GM12878 (cell line): ENCODE results near the gene IRS2. TPM values are rescaled to one million over a fixed set of nuclear protein-coding genes. Genes with fewer than 3 reads are reported as not detected.

ENCODE experiments used
- ATAC-seq: fragments of 200-7000 bp; cut with Tn5 transposase; 3 replicates; pipeline ENCODE4 v1.9.1; 2020; ENCODE audit warnings: mild to moderate bottlenecking, moderate library complexity
- BruUV-seq: library from RNA; stranded (reverse); fragments of 400-500 nt; replicated peaks from 2 replicates; lab custom pipeline; 2021; lab: Mats Ljungman, UMichigan
- CTCF ChIA-PET: fragments of 300-600 bp; sonication (Branson Sonifier 250); formaldehyde crosslinking; extraction: SDS; loops from one replicate; lab custom pipeline; 2021; ENCODE audit warnings: inconsistent platforms; lab: Yijun Ruan, JAX
- POLR2A ChIA-PET: fragments of 350-600 bp; formaldehyde crosslinking; extraction: SDS; loops from one replicate; lab custom pipeline; 2021; ENCODE audit warnings: inconsistent platforms; lab: Charles Lee
- RAD21 ChIA-PET: fragments of 300-600 bp; sonication (Branson Sonifier 250); formaldehyde crosslinking; loops from one replicate; lab custom pipeline; 2023; ENCODE audit warnings: antibody characterized with exemption; ENCODE audit not compliant: unreplicated experiment; lab: Charles Lee
- SMC1A ChIA-PET: fragments of 300-600 bp; sonication (Branson Sonifier 250); formaldehyde crosslinking; loops from one replicate; lab custom pipeline; 2023; ENCODE audit not compliant: unreplicated experiment, uncharacterized antibody; lab: Charles Lee
- DNase-seq: peaks from one replicate; pipeline ENCODE4 v3.0.0-alpha.2; 2011; ENCODE audit warnings: low read depth, low spot score
- FAIRE-seq: peaks from 3 replicates; lab custom pipeline; 2011; peaks lifted over from hg19 to GRCh38; lab: Jason Lieb, UNC
- H2AFZ ChIP-seq: 2 replicates; pipeline ENCODE4 v1.6.0; 2011; ENCODE audit warnings: low read depth, low read length, control low read depth; ENCODE audit not compliant: control insufficient read depth
- H3K27ac ChIP-seq: 2 replicates; pipeline ENCODE4 v1.5.1; 2011; ENCODE audit warnings: control low read depth; ENCODE audit not compliant: control insufficient read depth, insufficient read depth
- H3K27me3 ChIP-seq, 2 experiments: replicated peaks in 1 of 2; 2 replicates each; pipeline versions ENCODE4 v1.6.0 to v1.6.1; 2011; ENCODE audit warnings: low read length in 1 of 2; ENCODE audit not compliant: control insufficient read depth in 2 of 2, insufficient read depth in 2 of 2
- H3K36me3 ChIP-seq, 2 experiments: 2 replicates each; pipeline ENCODE4 v1.5.1; 2011; ENCODE audit warnings: low read length in 1 of 2; ENCODE audit not compliant: control insufficient read depth in 2 of 2, insufficient read depth in 2 of 2
- H3K4me1 ChIP-seq: 2 replicates; pipeline ENCODE4 v1.6.1; 2011; ENCODE audit warnings: mild to moderate bottlenecking, low read length, moderate library complexity, mixed read lengths; ENCODE audit not compliant: control insufficient read depth, insufficient read depth
- H3K4me2 ChIP-seq: 2 replicates; pipeline ENCODE4 v1.6.0; 2011; ENCODE audit warnings: control low read depth; ENCODE audit not compliant: control insufficient read depth, insufficient read depth
- H3K4me3 ChIP-seq: fragments of 200-600 bp; sonication (generic); 2 replicates; pipeline ENCODE4 v1.5.1; 2016
- H3K79me2 ChIP-seq: 2 replicates; pipeline ENCODE4 v1.6.0; 2011; ENCODE audit warnings: low read length; ENCODE audit not compliant: control insufficient read depth, insufficient read depth
- H3K9ac ChIP-seq: 2 replicates; pipeline ENCODE4 v1.8.0; 2011; ENCODE audit warnings: low read length, control low read depth, mixed read lengths; ENCODE audit not compliant: control insufficient read depth, insufficient read depth
- H3K9me3 ChIP-seq: replicated peaks from 3 replicates; pipeline ENCODE4 v1.5.1; 2011; ENCODE audit warnings: mild to moderate bottlenecking, low read length; ENCODE audit not compliant: control insufficient read depth, insufficient read depth
- H4K20me1 ChIP-seq: 2 replicates; pipeline ENCODE4 v1.6.0; 2011; ENCODE audit not compliant: control insufficient read depth, insufficient read depth
- ATF7 ChIP-seq: fragments of 450-650 bp; IDR thresholded peaks from 2 replicates; pipeline ENCODE4 v1.6.1; 2016; ENCODE audit warnings: low read depth, mild to moderate bottlenecking
- BACH1 ChIP-seq: fragments of 450-650 bp; IDR thresholded peaks from 2 replicates; pipeline ENCODE4 v1.6.1; 2017; ENCODE audit warnings: mild to moderate bottlenecking, borderline replicate concordance
- BHLHE40 ChIP-seq, 2 experiments: fragments of 450-650 bp in 1 of 2; IDR thresholded peaks; 2 replicates each; pipeline ENCODE4 v1.6.1; 2011 to 2017; ENCODE audit warnings: low read depth in 2 of 2, borderline replicate concordance in 1 of 2, improper control_type of control experiment in 1 of 2, low read length in 1 of 2, mild to moderate bottlenecking in 1 of 2
- CBX3 ChIP-seq: fragments of 200-600 bp; sonication (generic); IDR thresholded peaks from 2 replicates; pipeline ENCODE4 v1.6.1; 2016; ENCODE audit warnings: low read depth, borderline replicate concordance
- EP300 ChIP-seq, 2 experiments: fragments of 150-350 bp in 1 of 2; IDR thresholded peaks; 2 replicates each; pipeline ENCODE4 v1.6.1; 2011 to 2012; ENCODE audit warnings: low read depth in 2 of 2, low read length in 2 of 2, borderline replicate concordance in 1 of 2, improper control_type of control experiment in 1 of 2, inconsistent platforms in 1 of 2; ENCODE audit not compliant: control insufficient read depth in 1 of 2
- ESRRA ChIP-seq: IDR thresholded peaks from 2 replicates; pipeline ENCODE4 v1.6.1; 2012; ENCODE audit warnings: mild to moderate bottlenecking, low read length, improper control_type of control experiment
- HCFC1 ChIP-seq: fragments of 150-350 bp; IDR thresholded peaks from 2 replicates; pipeline ENCODE4 v1.6.1; 2014; ENCODE audit warnings: low read length
- MXI1 ChIP-seq: fragments of 150-350 bp; IDR thresholded peaks from 2 replicates; pipeline ENCODE4 v1.6.1; 2011; ENCODE audit warnings: low read depth, mild to moderate bottlenecking, inconsistent platforms, low read length, improper control_type of control experiment
- PAX5 ChIP-seq: IDR thresholded peaks from 2 replicates; pipeline ENCODE4 v1.6.1; 2011; ENCODE audit warnings: low read depth, low read length, borderline replicate concordance
- POU2F2 ChIP-seq: IDR thresholded peaks from 3 replicates; pipeline ENCODE4 v1.6.1; 2011; ENCODE audit warnings: low read depth, mild to moderate bottlenecking, low read length, borderline replicate concordance
- RAD51 ChIP-seq: fragments of 450-650 bp; IDR thresholded peaks from 2 replicates; pipeline ENCODE4 v1.6.1; 2016; ENCODE audit warnings: moderate library complexity, mild to moderate bottlenecking, inconsistent platforms
- REST ChIP-seq: IDR thresholded peaks from 2 replicates; pipeline ENCODE4 v1.6.1; 2012; ENCODE audit warnings: mild to moderate bottlenecking, low read depth, low read length
- SIX5 ChIP-seq: IDR thresholded peaks from 2 replicates; pipeline ENCODE4 v1.6.1; 2011; ENCODE audit warnings: mild to moderate bottlenecking, low read depth, low read length, moderate library complexity; ENCODE audit not compliant: severe bottlenecking
- SUPT20H ChIP-seq: IDR thresholded peaks from 2 replicates; pipeline ENCODE4 v1.6.1; 2011; ENCODE audit warnings: low read depth, mild to moderate bottlenecking, low read length, moderate library complexity, borderline replicate concordance; ENCODE audit not compliant: control insufficient read depth
- WRNIP1 ChIP-seq: IDR thresholded peaks from 2 replicates; pipeline ENCODE4 v1.6.1; 2011; ENCODE audit warnings: low read depth, low read length, improper control_type of control experiment, borderline replicate concordance
- ZNF24 ChIP-seq: fragments of 450-650 bp; IDR thresholded peaks from 2 replicates; pipeline ENCODE4 v1.6.1; 2017; ENCODE audit warnings: antibody characterized with exemption, mild to moderate bottlenecking
- WGBS: methylation state at CpG from one replicate; pipeline ENCODE4 v1.1.6; 2016; ENCODE audit warnings: low lambda C conversion rate; ENCODE audit not compliant: insufficient replicate concordance, insufficient coverage; ENCODE audit errors: missing lambda C conversion rate; 5-methylcytosine and 5-hydroxymethylcytosine counted together
- in situ Hi-C: fragments of 300-500 bp; cut with MboI; formaldehyde crosslinking; loops from 9 replicates; pipeline ENCODE4 v1.14.3; 2018; ENCODE audit warnings: mixed read lengths
- intact Hi-C: fragments of 100-400 bp; cut with micrococcal nuclease; formaldehyde crosslinking; loops from one replicate; pipeline ENCODE4 v1.14.2; 2022; ENCODE audit not compliant: unreplicated experiment
- polyA plus RNA-seq, 11 experiments: library from polyadenylated mRNA; depleted of rRNA in 4 of 11; unstranded in 6 of 11; stranded (reverse) in 5 of 11; fragments of >200 nt; fragmentation: Nextera tagmentation in 4 of 11; fragmentation: Illumina TruSeq in 1 of 11; extraction: Ambion mirVana in 4 of 11; extraction: Trizol in 1 of 11; gene quantifications; 1 replicate in 1 of 11; 2 replicates in 10 of 11; pipeline versions ENCODE4 v1.2.1 to v1.2.3, GENCODE V29; 2011 to 2016; ENCODE audit warnings: inconsistent platforms in 2 of 11, missing spikeins in 2 of 11, low read depth in 1 of 11
- total RNA-seq, 4 experiments: library from RNA; depleted of rRNA in 3 of 4; stranded (reverse); fragments of >200 nt in 3 of 4; fragmentation: Illumina TruSeq in 1 of 4; extraction: Trizol in 1 of 4; gene quantifications; 2 replicates each; pipeline versions ENCODE4 v1.2.1 to v1.2.3, GENCODE V29; 2013 to 2021
- TF ChIP-seq, protein P1 (sequence below): IDR thresholded peaks from 2 replicates; pipeline ENCODE4 v1.6.1; 2012; ENCODE audit warnings: low read length, inconsistent platforms

Gene IRS2
- total and polyA plus RNA-seq, 10 of the 15 experiments (the other 5 are each of a cell fraction or from before 2014, with no cell fraction given): 0.01 to 0.31 (median 0.07) TPM; not detected in 6

- FAIRE-seq: no peak
- 35% methylated on average over 5 of the region's 5 CpGs for WGBS
Observed at GRCh38 chr13:109816112-109816807, 29.9 kb upstream of the IRS2 start.

GRCh38 chr13:109815651-109816050 is 29.3 kb upstream of the IRS2 start:
- H3K36me3 ChIP-seq: no peaks in the 10 kb centered on the region
- no peak overlapping the region for H3K4me2 ChIP-seq
- ATAC-seq (no peak), FAIRE-seq (no peak), DNase-seq (no peak)
- H3K27me3 ChIP-seq: no peaks in the 10 kb centered on the region
- no peak overlapping the region for H3K4me3 ChIP-seq
- ChIA-PET SMC1A (no interaction called here), POLR2A (no interaction called here), CTCF (no interaction called here), RAD21 (no interaction called here)
- intact Hi-C loops (no loop called here), in situ Hi-C loops (no loop called here)
- H3K79me2 ChIP-seq: no peaks in the 10 kb centered on the region
- 17% methylated on average over 5 of the region's 5 CpGs for WGBS
- H3K4me1 ChIP-seq: no peaks in the 10 kb centered on the region
- H3K9me3 ChIP-seq: no peaks in the 10 kb centered on the region
- BruUV-seq: no TSS peak
- H4K20me1 ChIP-seq: no peaks in the 10 kb centered on the region
- H3K9ac ChIP-seq: no peak overlapping the region
- H2AFZ ChIP-seq: no peak overlapping the region
- no peak overlapping the region for H3K27ac ChIP-seq
- TF ChIP-seq ATF7: no peak
- TF ChIP-seq ZNF24: no peak
- TF ChIP-seq POU2F2: no peak
- no peak for TF ChIP-seq WRNIP1
- TF ChIP-seq REST: no peak
- TF ChIP-seq MXI1: no peak
- TF ChIP-seq, protein P1, sequence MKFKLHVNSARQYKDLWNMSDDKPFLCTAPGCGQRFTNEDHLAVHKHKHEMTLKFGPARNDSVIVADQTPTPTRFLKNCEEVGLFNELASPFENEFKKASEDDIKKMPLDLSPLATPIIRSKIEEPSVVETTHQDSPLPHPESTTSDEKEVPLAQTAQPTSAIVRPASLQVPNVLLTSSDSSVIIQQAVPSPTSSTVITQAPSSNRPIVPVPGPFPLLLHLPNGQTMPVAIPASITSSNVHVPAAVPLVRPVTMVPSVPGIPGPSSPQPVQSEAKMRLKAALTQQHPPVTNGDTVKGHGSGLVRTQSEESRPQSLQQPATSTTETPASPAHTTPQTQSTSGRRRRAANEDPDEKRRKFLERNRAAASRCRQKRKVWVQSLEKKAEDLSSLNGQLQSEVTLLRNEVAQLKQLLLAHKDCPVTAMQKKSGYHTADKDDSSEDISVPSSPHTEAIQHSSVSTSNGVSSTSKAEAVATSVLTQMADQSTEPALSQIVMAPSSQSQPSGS: no peak
- no peak for TF ChIP-seq BHLHE40 (IDR thresholded peaks at IDR 0.05; ENCODE audit: borderline replicate concordance in 1 of 2, low read depth in 2 of 2, low read length in 1 of 2)
- TF ChIP-seq BACH1: no peak
- TF ChIP-seq HCFC1: no peak

More at GRCh38 chr13:109816112-109816807, 29.9 kb upstream of the IRS2 start:
- H3K4me2 ChIP-seq: no peak overlapping the region
- ChIA-PET RAD21 (no interaction called here), CTCF (no interaction called here), POLR2A (no interaction called here), SMC1A (no interaction called here)
- BruUV-seq: no TSS peak
- in situ Hi-C loops: no loop called here
- no peak for ATAC-seq
- H3K27me3 ChIP-seq: no peaks in the 10 kb centered on the region
- no peak overlapping the region for H3K9ac ChIP-seq
- DNase-seq: no peak
- no peaks in the 10 kb centered on the region for H3K9me3 ChIP-seq
- TF ChIP-seq ESRRA: no peak
- TF ChIP-seq CBX3: no peak
- TF ChIP-seq SIX5: no peak
- TF ChIP-seq RAD51: no peak
- TF ChIP-seq PAX5: no peak
- no peak for TF ChIP-seq SUPT20H
- no peak for TF ChIP-seq ZNF24
- TF ChIP-seq EP300 (IDR thresholded peaks at IDR 0.05; ENCODE audit: borderline replicate concordance in 1 of 2, control insufficient read depth in 1 of 2, low read depth in 2 of 2, low read length in 2 of 2): no peak
- H2AFZ ChIP-seq: no peak overlapping the region
- intact Hi-C loops: no loop called here
- no peak overlapping the region for H3K27ac ChIP-seq
- no peaks in the 10 kb centered on the region for H3K4me1 ChIP-seq
- no peaks in the 10 kb centered on the region for H3K36me3 ChIP-seq
- H4K20me1 ChIP-seq: no peaks in the 10 kb centered on the region
- no peak overlapping the region for H3K4me3 ChIP-seq
- no peaks in the 10 kb centered on the region for H3K79me2 ChIP-seq
